Lower leg skin (tissue), 3 donors: Measurements from ENCODE around the gene GRAMD1A.

Experiments
- CTCF ChIP-seq, 3 donors: fragments of 450-650 bp; IDR thresholded peaks; one replicate each; pipeline ENCODE4 v1.5.1; 2016; ENCODE audit warnings: antibody characterized with exemption in 3 of 3, mild to moderate bottlenecking in 3 of 3, moderate library complexity in 2 of 3
- POLR2A ChIP-seq, 2 donors: fragments of 450-650 bp; IDR thresholded peaks; one replicate each; pipeline ENCODE4 v1.6.1; 2016 to 2017; ENCODE audit warnings: antibody characterized with exemption in 2 of 2, mild to moderate bottlenecking in 1 of 2, moderate library complexity in 1 of 2

GRCh38 chr19:35017507-35017906 lies 17.4 kb downstream of the GRAMD1A start:
- no peak for TF ChIP-seq POLR2A (IDR thresholded peaks at IDR 0.05)
- TF ChIP-seq CTCF (IDR thresholded peaks at IDR 0.05) = no peak
